WI38 (cell line): ENCODE results near the gene MFRP.

ENCODE experiments used
- H3K4me3 ChIP-seq: 2 replicates; pipeline ENCODE4 v1.5.1; 2011; ENCODE audit warnings: low read depth, mild to moderate bottlenecking, control low read depth, low read length
- CTCF ChIP-seq: IDR thresholded peaks from 2 replicates; pipeline ENCODE4 v1.5.1; 2012; ENCODE audit warnings: low read depth, mild to moderate bottlenecking, control low read depth, low read length

Gene MFRP

GRCh38 chr11:119361056-119361787 is 14.7 kb upstream of the MFRP start:
- H3K4me3 ChIP-seq = no peak overlapping the region
- TF ChIP-seq CTCF = no peak

DNA sequence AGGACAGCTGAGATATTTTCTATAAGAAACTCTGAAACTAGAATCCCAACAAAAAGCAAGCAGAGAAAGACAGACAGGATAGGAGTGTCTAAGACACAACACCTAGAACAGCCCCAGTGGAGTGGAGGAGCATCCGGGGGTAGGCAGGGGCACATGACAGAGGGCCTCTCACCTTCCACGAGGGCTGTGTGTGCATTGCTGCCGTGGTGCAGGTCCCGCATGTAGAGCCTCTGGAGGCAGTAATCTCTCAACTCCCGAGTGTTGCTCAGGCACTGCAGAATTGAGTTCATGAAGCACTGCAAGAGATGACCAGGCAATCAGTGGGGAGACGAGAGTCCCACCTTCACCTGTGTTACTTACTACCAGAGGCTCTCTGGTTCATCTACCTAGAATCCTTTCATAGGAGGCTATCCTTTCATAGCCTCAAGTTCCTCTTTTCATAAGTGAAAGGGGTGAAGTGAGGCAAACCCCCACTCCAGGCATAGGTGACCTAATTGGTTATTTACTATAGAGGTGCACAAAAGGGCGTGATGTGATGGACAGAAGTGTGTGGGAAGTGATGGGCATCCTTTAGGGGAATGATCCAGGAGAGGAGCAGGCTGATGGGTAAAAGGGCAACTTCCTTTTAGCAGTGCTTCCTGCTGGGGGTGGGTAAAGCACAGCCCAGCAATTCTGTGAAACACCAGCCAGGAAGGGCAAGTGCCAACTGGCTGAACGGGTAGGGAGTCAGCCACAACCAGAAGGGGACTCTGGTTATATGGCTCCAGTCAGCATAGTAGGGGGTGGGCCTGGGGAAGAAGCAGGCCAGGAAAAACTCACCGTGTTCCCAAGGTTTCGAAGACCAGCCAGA is 13.1 kb upstream of the MFRP start:
- H3K4me3 ChIP-seq = no peak overlapping the region
- no peak for TF ChIP-seq CTCF

DNA sequence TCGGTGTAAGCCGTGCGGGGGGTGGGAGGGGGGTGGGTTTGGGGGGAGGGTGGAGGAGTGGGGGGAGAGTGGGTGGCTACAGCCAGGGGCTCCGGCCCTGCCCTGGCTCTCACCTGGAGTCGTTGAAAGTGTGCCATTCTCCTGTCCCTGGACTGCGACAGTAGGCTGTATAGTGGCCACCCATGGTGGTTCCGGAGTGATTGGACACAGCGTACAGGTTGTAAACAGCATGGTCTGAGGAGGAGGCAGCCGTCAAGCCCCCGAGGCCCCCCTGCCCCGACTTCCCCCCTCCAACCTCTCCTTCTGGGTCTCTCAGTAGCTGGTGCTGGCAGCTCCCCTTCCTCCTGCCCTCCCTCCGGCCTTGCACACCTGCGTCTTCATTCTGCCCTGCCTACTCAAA is 10.6 kb upstream of the MFRP start:
- peak overlapping the region; percentile 59 for H3K4me3 ChIP-seq
- no peak for TF ChIP-seq CTCF

DNA sequence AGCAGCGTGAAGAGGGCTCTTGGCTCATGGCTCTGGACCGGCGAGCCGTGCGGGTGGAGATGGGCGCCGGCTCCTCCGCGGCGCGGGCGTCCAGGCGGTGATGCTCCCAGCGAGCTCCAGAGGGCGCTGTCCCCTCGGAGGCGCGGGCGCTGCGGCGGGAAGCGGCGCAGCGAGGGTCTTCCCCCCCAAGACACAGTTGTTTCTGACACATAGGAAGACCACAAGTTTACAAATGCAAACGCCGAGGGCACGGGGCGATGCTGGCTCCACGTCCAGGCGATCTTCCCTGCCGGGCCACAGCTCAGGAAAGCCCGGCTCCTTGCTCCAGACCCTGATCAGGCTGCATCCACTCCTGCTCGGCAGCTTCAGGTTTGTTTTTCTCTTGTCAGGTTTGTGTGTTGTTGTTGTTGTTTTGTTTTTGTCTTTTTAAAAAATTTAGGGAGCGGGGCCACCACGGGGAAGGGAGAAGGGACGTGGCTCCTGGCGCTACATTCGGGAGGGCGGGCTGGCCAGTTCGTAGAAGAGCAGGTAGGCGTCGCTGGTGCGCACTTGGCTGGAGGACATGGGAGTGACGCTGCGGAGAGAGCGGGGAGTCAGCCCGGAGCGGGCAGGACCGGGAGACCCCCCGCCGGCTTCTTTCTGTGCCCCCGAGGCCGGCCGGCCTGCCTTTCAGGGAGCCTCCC is 10.0 kb upstream of the MFRP start:
- peak; percentile 90 for TF ChIP-seq CTCF
- peak overlapping the region; percentile 59 for H3K4me3 ChIP-seq

DNA sequence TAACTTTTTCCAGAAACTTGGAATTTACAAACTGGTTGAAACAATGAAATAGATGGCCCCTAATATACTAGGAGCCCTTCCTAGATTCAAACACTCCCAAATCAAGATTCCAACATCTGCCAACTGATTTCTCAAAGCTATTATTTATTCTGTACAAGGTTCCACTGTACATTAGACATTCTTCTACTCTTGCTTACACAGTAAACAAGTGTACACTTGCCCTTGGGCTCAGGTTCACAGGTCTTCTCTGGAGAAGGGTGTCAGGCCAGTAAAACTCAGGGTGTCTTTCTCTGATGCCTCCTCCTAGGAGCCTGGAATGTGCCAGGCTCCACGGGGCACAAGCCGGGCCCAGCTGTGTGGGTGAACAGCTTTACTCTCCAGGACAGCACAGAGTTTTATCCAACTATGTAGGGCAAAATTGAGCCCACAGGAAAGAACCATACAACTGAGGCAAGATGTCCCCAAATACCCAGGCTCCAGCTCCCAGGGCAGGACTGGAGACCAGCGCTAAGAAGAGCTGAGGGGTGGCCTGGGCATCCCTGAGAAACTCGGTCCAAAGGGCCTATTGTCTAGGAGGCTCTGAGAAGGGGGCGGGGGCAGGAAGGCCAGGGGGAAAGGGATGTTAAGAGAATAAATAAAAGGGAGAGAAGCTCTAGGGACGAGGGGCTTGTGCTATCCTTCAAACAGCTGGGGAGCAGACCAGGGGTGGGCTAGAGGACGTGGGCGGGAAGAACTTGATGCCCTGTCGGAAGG is 8.8 kb upstream of the MFRP start:
- H3K4me3 ChIP-seq = no peak overlapping the region
- no peak for TF ChIP-seq CTCF

- H3K4me3 ChIP-seq = no peak overlapping the region
- no peak for TF ChIP-seq CTCF
Measured at GRCh38 chr11:119352857-119353260, 6.4 kb upstream of the MFRP start.
